Heart left ventricle (tissue), 13 donors: ENCODE measurements around the gene TRHDE.

Experiments used
- POLR2A ChIP-seq, 2 donors: fragments of 450-650 bp; IDR thresholded peaks; one replicate each; pipeline ENCODE4 v1.6.1; 2017; ENCODE audit warnings: antibody characterized with exemption in 2 of 2, mild to moderate bottlenecking in 2 of 2, moderate library complexity in 2 of 2
- TF ChIP-seq, protein P1 (sequence below), 12 donors: fragments of 200-600 bp; sonication (generic) in 4 of 12; IDR thresholded peaks; one replicate each; pipeline versions ENCODE4 v1.5.0 to v1.8.0; 2018 to 2022; ENCODE audit warnings: antibody characterized with exemption in 12 of 12, mild to moderate bottlenecking in 5 of 12
- donor health status: ischemic (EF 13 %, LVEDD 7.1; RV severe dilation, severe dysfunction).
- donor health status: DM: no; HTN: yes; CAD: no.
- donor health status: DM: no; HTN: no; CAD: no.
- donor health status: ischemic (EF 25% LVEDD 6.9; RV normal size, moderate dysfunction).
- donor health status: ischemic (EF 25% LVEDD 5.7; RV mildly dilated, moderate dysfunction).
- donor health status: ischemic (EF 35%, LVEDD 5.7; RV mildly dilated, moderate dysfunction).
- donor health status: nonischemic (EF 11% LVEDD 7.7; RV severe dilation, severe dysfunction).
- donor health status: DM: yes; HTN: yes; CAD: no.
- donor health status: PGD.
- donor health status: ischemic (EF 29% LVEDD 5.4; RV normal size, mild dysfunction).
- donor health status: nonischemic (EF 23%, LVEDD 6.1; RV moderate dilation, normal function).

DNA sequence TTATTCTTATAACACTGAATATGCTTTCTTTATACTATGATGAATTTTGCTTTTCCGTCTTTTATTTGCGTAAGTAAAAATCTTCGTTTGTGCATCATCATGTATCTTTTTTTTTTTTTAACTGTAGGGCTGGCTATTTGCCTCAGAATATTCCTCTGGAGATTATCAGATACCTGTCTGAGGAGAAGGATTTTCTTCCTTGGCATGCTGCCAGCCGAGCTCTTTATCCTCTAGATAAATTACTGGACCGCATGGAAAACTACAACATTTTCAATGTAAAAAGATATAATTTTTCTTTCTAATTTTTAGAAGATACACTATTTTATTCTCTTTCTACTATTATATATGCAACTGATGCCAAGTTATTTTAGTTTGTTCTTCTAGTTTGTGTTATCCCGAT, 346.6 kb downstream of the TRHDE start:
- TF ChIP-seq, protein P1, sequence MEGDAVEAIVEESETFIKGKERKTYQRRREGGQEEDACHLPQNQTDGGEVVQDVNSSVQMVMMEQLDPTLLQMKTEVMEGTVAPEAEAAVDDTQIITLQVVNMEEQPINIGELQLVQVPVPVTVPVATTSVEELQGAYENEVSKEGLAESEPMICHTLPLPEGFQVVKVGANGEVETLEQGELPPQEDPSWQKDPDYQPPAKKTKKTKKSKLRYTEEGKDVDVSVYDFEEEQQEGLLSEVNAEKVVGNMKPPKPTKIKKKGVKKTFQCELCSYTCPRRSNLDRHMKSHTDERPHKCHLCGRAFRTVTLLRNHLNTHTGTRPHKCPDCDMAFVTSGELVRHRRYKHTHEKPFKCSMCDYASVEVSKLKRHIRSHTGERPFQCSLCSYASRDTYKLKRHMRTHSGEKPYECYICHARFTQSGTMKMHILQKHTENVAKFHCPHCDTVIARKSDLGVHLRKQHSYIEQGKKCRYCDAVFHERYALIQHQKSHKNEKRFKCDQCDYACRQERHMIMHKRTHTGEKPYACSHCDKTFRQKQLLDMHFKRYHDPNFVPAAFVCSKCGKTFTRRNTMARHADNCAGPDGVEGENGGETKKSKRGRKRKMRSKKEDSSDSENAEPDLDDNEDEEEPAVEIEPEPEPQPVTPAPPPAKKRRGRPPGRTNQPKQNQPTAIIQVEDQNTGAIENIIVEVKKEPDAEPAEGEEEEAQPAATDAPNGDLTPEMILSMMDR (IDR thresholded peaks at IDR 0.05) = no peak
- TF ChIP-seq POLR2A (IDR thresholded peaks at IDR 0.05) = no peak
